Cardiac muscle cell (in vitro differentiated cells and primary cell): ENCODE measurements around the gene LYPD1. TPM values are rescaled to one million over a fixed set of nuclear protein-coding genes. Genes with fewer than 3 reads are reported as not detected.

Experiments
- DNase-seq, 2 donors: peaks; one replicate each; pipeline versions ENCODE4 v3.0.0 to v3.0.0-alpha.2; 2010 to 2017; ENCODE audit warnings: low read depth in 1 of 2, low spot score in 1 of 2
- H3K27ac ChIP-seq: fragments of 200-600 bp; sonication (generic); 2 replicates; pipeline ENCODE4 v1.5.1; 2016
- H3K27me3 ChIP-seq: fragments of 200-600 bp; sonication (generic); 2 replicates; pipeline ENCODE4 v1.6.0; 2016; ENCODE audit warnings: control low read depth
- H3K36me3 ChIP-seq: fragments of 200-600 bp; sonication (generic); 2 replicates; pipeline ENCODE4 v1.5.1; 2016; ENCODE audit warnings: control low read depth
- H3K4me1 ChIP-seq: fragments of 200-600 bp; sonication (generic); 2 replicates; pipeline ENCODE4 v1.8.1; 2017; ENCODE audit warnings: low read depth, mild to moderate bottlenecking, mixed run types
- H3K4me3 ChIP-seq: fragments of 200-600 bp; sonication (generic); 2 replicates; pipeline ENCODE4 v1.5.1; 2016; ENCODE audit warnings: mild to moderate bottlenecking
- H3K9me3 ChIP-seq: fragments of 200-600 bp; sonication (generic); 2 replicates; pipeline ENCODE4 v1.5.1; 2017; ENCODE audit warnings: low read depth, mild to moderate bottlenecking, control low read depth
- polyA plus RNA-seq: library from polyadenylated mRNA; unstranded; fragments of >200 nt; fragmentation: Nextera tagmentation; extraction: Ambion mirVana; gene quantifications from 2 replicates; pipeline ENCODE4 v1.2.1, GENCODE V29; 2016
- total RNA-seq: library from RNA; depleted of rRNA; stranded (reverse); fragments of >200 nt; gene quantifications from 2 replicates; pipeline ENCODE4 v1.2.3, GENCODE V29; 2016
- TF ChIP-seq, protein P1 (sequence below): IDR thresholded peaks from 2 replicates; pipeline ENCODE4 v1.5.1; 2012; ENCODE audit warnings: low read depth, mild to moderate bottlenecking, low read length

LYPD1 gene
- total and polyA plus RNA-seq, 2 experiments from 2014 or later, result 2.4 to 2.7 TPM

DNA sequence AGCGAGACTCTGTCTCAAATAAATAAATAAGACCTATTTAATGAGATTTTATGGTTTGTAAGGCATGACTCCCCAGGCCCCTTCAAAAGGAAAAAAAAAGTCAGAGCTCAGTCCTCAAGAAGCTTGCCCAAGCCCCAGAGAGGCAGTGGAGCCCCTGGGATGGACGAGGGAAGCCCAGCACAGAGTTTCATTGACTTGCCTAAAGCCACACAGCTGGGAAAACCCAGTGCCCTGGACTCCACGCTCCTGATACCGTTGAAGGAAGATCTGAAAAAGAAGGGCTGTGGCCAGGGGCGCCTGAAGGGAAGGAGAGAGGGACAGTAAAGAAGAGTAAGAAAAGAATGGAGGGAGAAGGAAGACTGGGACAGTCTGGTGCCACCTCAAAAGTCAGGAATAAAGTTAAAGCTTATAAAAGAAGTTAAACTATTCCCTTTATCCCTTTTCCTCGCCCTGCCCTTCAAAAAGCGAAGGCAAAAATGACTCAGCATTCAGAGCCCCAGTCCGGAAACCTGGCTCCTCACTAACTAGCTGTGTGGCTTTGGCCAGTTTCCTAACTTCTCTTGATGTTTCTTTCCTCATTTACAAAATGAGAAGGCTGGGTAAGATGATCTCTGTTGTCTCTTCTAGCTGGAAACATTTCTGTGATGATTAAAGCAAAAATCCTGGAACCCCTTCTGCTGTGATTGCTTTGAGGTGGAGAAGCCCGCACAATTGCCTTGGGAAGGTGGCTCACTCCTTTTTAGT, 46.7 kb downstream of the LYPD1 start:
- Histone ChIP-seq H3K27ac (no peak overlapping the region), H3K27me3 (no peaks in the 10 kb centered on the region), H3K4me1 (peaks cover 4% of the 10 kb centered on the region), H3K4me3 (no peak overlapping the region), H3K9me3 (no peaks in the 10 kb centered on the region), H3K36me3 (no peaks in the 10 kb centered on the region)
- TF ChIP-seq, protein P1, sequence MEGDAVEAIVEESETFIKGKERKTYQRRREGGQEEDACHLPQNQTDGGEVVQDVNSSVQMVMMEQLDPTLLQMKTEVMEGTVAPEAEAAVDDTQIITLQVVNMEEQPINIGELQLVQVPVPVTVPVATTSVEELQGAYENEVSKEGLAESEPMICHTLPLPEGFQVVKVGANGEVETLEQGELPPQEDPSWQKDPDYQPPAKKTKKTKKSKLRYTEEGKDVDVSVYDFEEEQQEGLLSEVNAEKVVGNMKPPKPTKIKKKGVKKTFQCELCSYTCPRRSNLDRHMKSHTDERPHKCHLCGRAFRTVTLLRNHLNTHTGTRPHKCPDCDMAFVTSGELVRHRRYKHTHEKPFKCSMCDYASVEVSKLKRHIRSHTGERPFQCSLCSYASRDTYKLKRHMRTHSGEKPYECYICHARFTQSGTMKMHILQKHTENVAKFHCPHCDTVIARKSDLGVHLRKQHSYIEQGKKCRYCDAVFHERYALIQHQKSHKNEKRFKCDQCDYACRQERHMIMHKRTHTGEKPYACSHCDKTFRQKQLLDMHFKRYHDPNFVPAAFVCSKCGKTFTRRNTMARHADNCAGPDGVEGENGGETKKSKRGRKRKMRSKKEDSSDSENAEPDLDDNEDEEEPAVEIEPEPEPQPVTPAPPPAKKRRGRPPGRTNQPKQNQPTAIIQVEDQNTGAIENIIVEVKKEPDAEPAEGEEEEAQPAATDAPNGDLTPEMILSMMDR, result no peak
- DNase-seq, result peak in 1 of 2 donors; percentile 74

DNA sequence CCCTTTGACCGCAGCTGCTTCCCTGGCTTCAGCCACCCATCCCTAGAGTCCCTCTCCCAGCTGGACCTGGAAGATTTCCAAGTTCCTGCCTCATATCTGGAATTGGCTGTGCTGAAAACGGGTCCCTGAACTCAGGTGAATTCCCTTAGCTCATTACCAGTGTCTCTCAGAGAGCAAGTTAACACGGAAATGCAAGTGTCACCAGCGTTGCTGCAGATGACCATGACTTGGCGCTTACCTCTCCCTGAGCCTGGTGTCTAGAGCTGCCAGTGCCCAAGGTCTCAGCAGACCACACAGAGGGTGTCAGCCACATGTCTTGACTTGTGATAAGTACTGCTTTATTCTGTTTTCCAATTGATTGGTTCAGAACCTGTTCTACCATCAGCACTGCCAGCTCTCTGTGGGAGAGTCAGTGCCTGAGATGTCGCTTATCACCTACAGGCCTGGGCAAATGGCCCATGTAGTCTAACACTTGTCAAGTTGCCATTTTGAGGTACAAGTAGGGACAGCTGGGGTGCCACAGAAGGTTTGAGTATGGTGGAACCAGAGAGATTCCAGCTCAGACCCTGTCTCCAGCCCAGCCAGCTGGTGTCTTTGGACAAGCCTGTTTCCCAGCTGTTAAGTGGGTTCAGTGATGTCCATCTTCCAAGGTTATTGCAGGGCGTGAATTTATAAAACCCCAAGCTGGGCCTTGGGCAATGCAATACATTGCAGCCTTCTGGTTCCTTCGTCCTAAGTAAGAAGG, 48.7 kb downstream of the LYPD1 start:
- DNase-seq, result no peak
- Histone ChIP-seq H3K27me3 (no peaks in the 10 kb centered on the region), H3K27ac (no peak overlapping the region), H3K4me3 (no peak overlapping the region), H3K9me3 (no peaks in the 10 kb centered on the region), H3K36me3 (no peaks in the 10 kb centered on the region), H3K4me1 (peaks cover 21% of the 10 kb centered on the region)
- TF ChIP-seq, protein P1, result no peak

DNA sequence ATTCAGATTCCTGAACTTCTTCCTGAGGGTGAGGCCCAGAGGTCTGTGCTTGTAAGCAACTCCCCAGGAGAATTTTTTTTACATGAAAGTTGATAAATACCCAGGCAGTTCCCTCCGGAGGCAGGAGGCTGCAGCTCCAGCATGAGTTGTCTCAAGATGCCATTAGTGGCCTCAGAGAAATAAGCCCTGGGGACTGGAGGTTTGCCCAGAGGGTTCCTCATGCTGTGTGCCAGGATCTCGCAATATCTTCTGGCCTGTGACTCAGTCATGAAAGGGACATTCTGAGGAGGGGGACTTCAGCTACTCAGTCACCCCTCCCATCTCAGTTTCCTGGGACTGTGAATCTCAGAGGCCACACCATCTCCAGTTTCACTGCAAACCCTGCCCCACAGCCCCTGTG, 49.9 kb downstream of the LYPD1 start:
- no peaks in the 10 kb centered on the region for H3K27me3 ChIP-seq
- DNase-seq, result peak in 1 of 2 donors; percentile 7
- peaks cover 33% of the 10 kb centered on the region for H3K4me1 ChIP-seq
- TF ChIP-seq, protein P1, result no peak
- no peaks in the 10 kb centered on the region for H3K36me3 ChIP-seq
- H3K4me3 ChIP-seq, result no peak overlapping the region
- H3K27ac ChIP-seq, result no peak overlapping the region
- H3K9me3 ChIP-seq, result no peaks in the 10 kb centered on the region

GRCh38 chr2:132618734-132619133, 51.3 kb downstream of the LYPD1 start:
- peaks cover 37% of the 10 kb centered on the region for H3K4me1 ChIP-seq
- H3K4me3 ChIP-seq, result no peak overlapping the region
- no peaks in the 10 kb centered on the region for H3K36me3 ChIP-seq
- no peaks in the 10 kb centered on the region for H3K27me3 ChIP-seq
- H3K9me3 ChIP-seq, result no peaks in the 10 kb centered on the region
- TF ChIP-seq, protein P1, result no peak
- DNase-seq, result no peak
- no peak overlapping the region for H3K27ac ChIP-seq

DNA sequence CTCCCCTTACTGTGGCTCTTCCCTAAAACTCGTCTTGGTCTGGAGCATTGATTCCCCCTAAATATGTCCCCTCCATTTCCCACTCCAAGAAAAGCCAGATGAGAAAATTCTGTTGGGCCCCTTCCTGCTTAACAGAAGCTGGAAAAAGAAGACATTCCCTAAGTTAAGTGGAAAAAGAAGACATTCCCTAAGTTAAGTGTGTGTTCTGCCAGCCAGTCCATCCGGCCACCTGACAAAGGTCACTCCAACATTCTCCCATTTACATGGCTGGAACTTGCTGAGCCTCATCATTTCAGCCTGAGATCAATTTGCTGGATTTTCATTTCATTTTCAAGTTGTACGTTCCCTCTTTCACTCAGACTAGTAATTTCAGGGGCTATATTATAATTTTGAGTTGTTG, 52.0 kb downstream of the LYPD1 start:
- Histone ChIP-seq H3K4me1 (peaks cover 37% of the 10 kb centered on the region), H3K36me3 (no peaks in the 10 kb centered on the region), H3K9me3 (no peaks in the 10 kb centered on the region), H3K4me3 (no peak overlapping the region), H3K27me3 (no peaks in the 10 kb centered on the region), H3K27ac (no peak overlapping the region)
- no peak for DNase-seq
- TF ChIP-seq, protein P1, result no peak
